ENCODE data around the gene PDE4D. TPM values are rescaled to one million over a fixed set of nuclear protein-coding genes. Genes with fewer than 3 reads are reported as not detected.

PDE4D gene
- total and polyA plus RNA-seq, 2 of the 4 experiments (the other 2 are of a cell fraction), result 1.4 to 7.9 TPM

- Histone ChIP-seq H3K14ac (replicated peaks; ENCODE audit: low read depth, low read length) (no peak overlapping the region), H3K23ac (ENCODE audit: low read depth, low read length) (no peak overlapping the region), H3K9me3 (ENCODE audit: control insufficient read depth, insufficient read depth, low read length) (no peaks in the 10 kb centered on the region), H2AFZ (replicated peaks; ENCODE audit: low read length, poor library complexity) (no peak overlapping the region), H4K8ac (ENCODE audit: low read depth in 2 of 2, low read length in 2 of 2) (no peak overlapping the region), H3K4me1 (ENCODE audit: control insufficient read depth, insufficient read depth, low read length) (no peaks in the 10 kb centered on the region), H2BK120ac (ENCODE audit: low read depth, low read length) (no peak overlapping the region), H3K18ac (ENCODE audit: low read depth, low read length) (no peak overlapping the region), H3K79me1 (ENCODE audit: low read depth in 1 of 2, low read length in 2 of 2) (no peaks in the 10 kb centered on the region), H2AK5ac (ENCODE audit: low read depth, low read length) (no peak overlapping the region), H2BK20ac (ENCODE audit: low read depth, low read length) (no peak overlapping the region), H3K9me1 (ENCODE audit: insufficient read depth, low read length) (no peaks in the 10 kb centered on the region), H3K27ac (ENCODE audit: insufficient read depth, low read length) (no peak overlapping the region), H2BK15ac (ENCODE audit: low read depth, low read length) (no peak overlapping the region), H3K4me3 (ENCODE audit: insufficient read depth, low read depth, low read length) (no peak overlapping the region), H3K36me3 (ENCODE audit: control insufficient read depth, insufficient read depth, low read length) (no peaks in the 10 kb centered on the region), H4K91ac (ENCODE audit: insufficient read depth, low read depth, low read length) (no peak overlapping the region), H4K5ac (ENCODE audit: low read depth, low read length) (no peak overlapping the region), H4K20me1 (ENCODE audit: insufficient read depth, low read length) (no peaks in the 10 kb centered on the region), H3K4me2 (ENCODE audit: low read depth, low read length) (no peak overlapping the region), H3K56ac (ENCODE audit: extremely low read depth, insufficient read depth, low read length) (no peak overlapping the region), H3K27me3 (ENCODE audit: control insufficient read depth, insufficient read depth, low read length) (no peaks in the 10 kb centered on the region), H3K9ac (ENCODE audit: low read depth, low read length) (no peak overlapping the region), H2AK9ac (replicated peaks; ENCODE audit: low read depth, low read length, poor library complexity) (no peak overlapping the region), H2BK5ac (ENCODE audit: low read depth, low read length, poor library complexity, severe bottlenecking) (no peak overlapping the region), H3K4ac (ENCODE audit: low read depth, low read length) (no peak overlapping the region)
- ChIA-PET POLR2A (ENCODE audit: unreplicated experiment) (no interaction called here), CTCF (no interaction called here)
- 100% methylated on average over 2 of the region's 4 CpGs; no CpG with 5 or more reads in 1 of the 2 experiments for WGBS, 2 experiments (ENCODE audit: extremely low coverage in 2 of 2, insufficient read length in 1 of 2)
- no peak for DNase-seq
- in situ Hi-C loops (cut with MboI; ENCODE audit: low sequenced_read_pairs), result no loop called here
- no peak for ATAC-seq (ENCODE audit: low read depth)
- BruUV-seq (replicated peaks), result no TSS peak
- intact Hi-C loops (cut with micrococcal nuclease), result no loop called here
- TF ChIP-seq SMC3 (IDR thresholded peaks at IDR 0.05; ENCODE audit: low read depth, low read length), result no peak
- no peak for TF ChIP-seq ELK1 (IDR thresholded peaks at IDR 0.05; ENCODE audit: borderline replicate concordance, low read depth, low read length)
- no peak for TF ChIP-seq CTCF (conservative IDR thresholded peaks at IDR 0.05; ENCODE audit: low read depth, low read length)
- no peak for TF ChIP-seq RFX5 (IDR thresholded peaks at IDR 0.05; ENCODE audit: low read depth, low read length)
- TF ChIP-seq BHLHE40 (IDR thresholded peaks at IDR 0.05; ENCODE audit: low read depth, low read length), result no peak
- TF ChIP-seq FOS (IDR thresholded peaks at IDR 0.05; ENCODE audit: low read depth, low read length), result no peak
- dilution Hi-C loops (cut with HindIII; ENCODE audit: low sequenced_read_pairs, unreplicated experiment), result no loop called here
Measured at GRCh38 chr5:59569158-59569557, 324.4 kb downstream of the PDE4D start.

Data from IMR-90 (cell line).